ENCODE results near the gene ORAI2. TPM values are rescaled to one million over a fixed set of nuclear protein-coding genes. Genes with fewer than 3 reads are reported as not detected.

The ORAI2 gene
- total RNA-seq, 1 donor from 2014 or later, result 47.4 TPM

DNA sequence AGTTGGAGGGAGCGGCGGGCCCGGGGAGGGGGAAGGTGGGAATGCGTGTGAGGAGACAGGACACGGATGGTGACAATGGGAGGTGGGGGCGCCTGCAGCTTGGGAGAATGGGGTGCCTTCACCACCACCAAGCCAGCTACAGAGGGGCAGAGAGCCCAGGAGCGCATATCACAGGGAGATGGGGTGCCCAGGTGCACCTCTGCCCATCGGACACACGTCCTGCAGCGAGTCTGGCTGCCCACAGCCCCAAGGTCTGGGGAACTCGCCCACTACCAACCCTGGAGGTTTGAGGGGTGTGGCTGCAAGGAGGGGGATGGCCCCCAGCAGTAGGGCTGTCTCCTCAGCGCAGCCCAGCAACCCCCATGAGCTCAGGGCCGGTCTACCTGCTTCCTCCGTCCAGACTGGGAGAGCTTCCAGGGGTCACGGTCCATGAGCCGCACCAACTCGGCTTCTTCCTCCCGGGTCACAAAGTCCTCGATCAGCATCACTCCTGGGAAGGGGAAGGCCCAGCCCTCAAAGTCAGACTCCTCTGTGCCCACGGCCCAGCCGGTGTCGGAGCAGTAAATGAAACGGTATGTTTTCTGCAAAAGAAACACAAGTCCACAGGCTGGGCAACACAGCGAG is 26.0 kb downstream of the ORAI2 start:
- TF ChIP-seq, protein P1, sequence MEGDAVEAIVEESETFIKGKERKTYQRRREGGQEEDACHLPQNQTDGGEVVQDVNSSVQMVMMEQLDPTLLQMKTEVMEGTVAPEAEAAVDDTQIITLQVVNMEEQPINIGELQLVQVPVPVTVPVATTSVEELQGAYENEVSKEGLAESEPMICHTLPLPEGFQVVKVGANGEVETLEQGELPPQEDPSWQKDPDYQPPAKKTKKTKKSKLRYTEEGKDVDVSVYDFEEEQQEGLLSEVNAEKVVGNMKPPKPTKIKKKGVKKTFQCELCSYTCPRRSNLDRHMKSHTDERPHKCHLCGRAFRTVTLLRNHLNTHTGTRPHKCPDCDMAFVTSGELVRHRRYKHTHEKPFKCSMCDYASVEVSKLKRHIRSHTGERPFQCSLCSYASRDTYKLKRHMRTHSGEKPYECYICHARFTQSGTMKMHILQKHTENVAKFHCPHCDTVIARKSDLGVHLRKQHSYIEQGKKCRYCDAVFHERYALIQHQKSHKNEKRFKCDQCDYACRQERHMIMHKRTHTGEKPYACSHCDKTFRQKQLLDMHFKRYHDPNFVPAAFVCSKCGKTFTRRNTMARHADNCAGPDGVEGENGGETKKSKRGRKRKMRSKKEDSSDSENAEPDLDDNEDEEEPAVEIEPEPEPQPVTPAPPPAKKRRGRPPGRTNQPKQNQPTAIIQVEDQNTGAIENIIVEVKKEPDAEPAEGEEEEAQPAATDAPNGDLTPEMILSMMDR (IDR thresholded peaks at IDR 0.05), result no peak
- no peak for DNase-seq (ENCODE audit: low spot score)
- no peak overlapping the region for H3K4me3 Mint-ChIP-seq (ENCODE audit: unreplicated experiment)

DNA sequence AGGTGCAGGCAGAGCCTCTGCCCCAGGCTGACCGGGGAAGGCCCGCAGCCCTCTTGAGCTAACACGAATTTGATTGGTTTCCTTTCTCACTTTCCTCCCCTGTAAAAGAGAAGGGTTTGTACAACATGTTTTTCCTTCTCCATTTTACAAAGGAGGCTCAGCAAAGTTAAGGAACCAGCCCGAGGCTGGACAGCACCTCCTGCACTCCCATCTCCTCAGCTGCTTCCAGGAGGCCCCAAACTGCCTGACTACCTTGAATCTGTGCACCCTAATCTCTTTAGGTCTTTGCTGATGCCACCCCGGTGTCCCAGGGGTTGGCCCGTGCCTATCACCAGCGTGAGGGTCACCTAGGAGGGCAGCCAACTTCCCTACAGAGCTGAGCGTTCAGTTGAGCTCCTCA is 27.1 kb downstream of the ORAI2 start:
- Mint-ChIP-seq H3K9me3 (ENCODE audit: low read depth) (no peaks in the 10 kb centered on the region), H3K4me1 (ENCODE audit: low read depth) (peaks cover 18% of the 10 kb centered on the region), H3K27me3 (ENCODE audit: low read depth) (no peaks in the 10 kb centered on the region), H3K27ac (ENCODE audit: unreplicated experiment) (no peak overlapping the region), H3K4me3 (ENCODE audit: unreplicated experiment) (no peak overlapping the region), H3K36me3 (ENCODE audit: low read depth) (peaks cover 9% of the 10 kb centered on the region)
- no peak for DNase-seq (ENCODE audit: low spot score)
- TF ChIP-seq, protein P1 (IDR thresholded peaks at IDR 0.05), result no peak

More for the DNA sequence above, 26.0 kb downstream of the ORAI2 start:
- H3K4me1 Mint-ChIP-seq (ENCODE audit: low read depth), result peaks cover 15% of the 10 kb centered on the region
- H3K9me3 Mint-ChIP-seq (ENCODE audit: low read depth), result no peaks in the 10 kb centered on the region
- H3K27me3 Mint-ChIP-seq (ENCODE audit: low read depth), result no peaks in the 10 kb centered on the region
- peaks cover 9% of the 10 kb centered on the region for H3K36me3 Mint-ChIP-seq (ENCODE audit: low read depth)
- no peak overlapping the region for H3K27ac Mint-ChIP-seq (ENCODE audit: unreplicated experiment)

DNA sequence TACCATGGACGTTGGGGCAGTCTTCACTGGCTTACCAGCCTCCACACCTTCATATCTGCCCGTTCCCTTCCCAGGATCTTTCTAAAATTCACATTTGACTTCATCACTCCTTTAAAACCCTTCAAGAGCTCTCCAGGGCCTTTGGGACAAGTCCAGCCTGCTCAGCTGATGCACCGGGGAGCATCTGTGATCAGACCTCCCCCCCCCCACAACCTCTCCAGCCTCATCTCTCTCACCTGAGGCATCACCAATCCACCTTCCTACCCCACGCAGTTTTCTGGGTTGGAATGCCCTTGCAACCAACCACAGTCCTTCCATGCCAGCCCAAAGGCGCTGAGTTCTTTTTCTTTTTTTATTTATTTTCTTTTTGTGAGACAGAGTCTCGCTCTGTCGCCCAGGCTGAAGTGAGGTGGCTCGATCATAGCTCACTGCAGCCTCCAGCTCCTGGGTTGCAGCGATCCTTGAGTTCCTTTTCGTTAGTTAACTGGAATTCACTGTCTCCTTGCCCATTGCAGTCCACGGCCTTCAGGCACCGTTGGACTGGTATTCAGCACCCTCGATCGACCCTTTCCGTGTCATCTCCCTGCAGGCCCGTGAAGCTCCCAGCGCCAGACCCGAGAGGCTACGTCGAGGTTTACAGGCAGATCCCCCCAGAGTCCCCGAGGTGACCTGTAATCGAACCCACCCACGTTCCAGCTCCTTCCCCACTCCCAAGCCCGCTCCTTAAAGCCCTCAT is 30.6 kb downstream of the ORAI2 start:
- Mint-ChIP-seq H3K9me3 (ENCODE audit: low read depth) (no peaks in the 10 kb centered on the region), H3K27me3 (ENCODE audit: low read depth) (no peaks in the 10 kb centered on the region), H3K36me3 (ENCODE audit: low read depth) (peaks cover 2% of the 10 kb centered on the region), H3K4me1 (ENCODE audit: low read depth) (peaks cover 19% of the 10 kb centered on the region), H3K27ac (ENCODE audit: unreplicated experiment) (peak overlapping the region; percentile 74), H3K4me3 (ENCODE audit: unreplicated experiment) (peak overlapping the region; percentile 97)
- TF ChIP-seq, protein P1 (IDR thresholded peaks at IDR 0.05), result no peak
- DNase-seq (ENCODE audit: low spot score), result peak; percentile 24

DNA sequence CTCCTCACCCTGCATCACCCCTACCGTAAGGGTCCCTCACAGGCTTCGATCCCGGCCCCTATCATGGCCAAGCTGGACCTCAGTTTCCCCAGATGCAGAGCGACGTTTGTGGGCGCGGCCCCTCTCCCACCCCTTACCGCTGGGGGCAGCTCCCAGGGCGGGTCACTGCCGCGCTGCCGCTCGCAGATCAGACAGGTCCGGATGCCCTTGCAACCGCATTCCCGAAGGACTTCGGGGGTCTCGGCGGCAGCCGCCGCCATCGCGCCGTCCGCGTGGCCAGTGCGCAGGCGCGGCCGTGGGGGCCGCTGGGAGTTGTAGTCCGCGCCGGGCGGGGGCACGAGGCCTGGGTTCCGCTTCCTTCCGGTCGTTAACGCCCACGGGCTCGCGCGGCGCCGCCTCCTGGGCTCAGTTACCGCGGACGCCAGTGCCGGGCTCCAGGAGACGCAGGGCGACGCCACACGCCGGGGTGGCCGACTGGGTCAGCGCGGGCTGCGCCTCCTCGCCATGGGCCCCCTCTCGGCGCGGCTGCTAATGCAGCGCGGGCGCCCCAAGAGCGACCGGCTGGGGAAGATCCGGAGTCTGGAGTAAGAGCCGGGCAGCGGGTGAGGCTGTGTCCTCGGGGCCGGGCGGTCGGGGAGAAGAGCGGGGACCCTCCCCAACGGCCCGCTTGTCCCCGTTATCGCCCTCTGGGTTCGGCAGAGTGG is 31.4 kb downstream of the ORAI2 start, which contains the start of the genes ALKBH4 and LRWD1:
Gene ALKBH4, minus strand, starts transcription at position 287 of the 704 bp plus-strand sequence. Its CDS starts 27 bp downstream, at position 260.
Gene LRWD1, plus strand, starts transcription at position 408 of the 704 bp plus-strand sequence. Its CDS starts 97 bp downstream, at position 505.
- H3K27ac Mint-ChIP-seq (ENCODE audit: unreplicated experiment), result peak within 1 kb of the TSS; percentile 74
- TF ChIP-seq, protein P1 (IDR thresholded peaks at IDR 0.05), result peak; percentile 58
- H3K36me3 Mint-ChIP-seq (ENCODE audit: low read depth), result peaks cover 2% of the 10 kb centered on the region
- peak; percentile 98 for DNase-seq (ENCODE audit: low spot score)
- H3K9me3 Mint-ChIP-seq (ENCODE audit: low read depth), result no peaks in the 10 kb centered on the region
- H3K4me3 Mint-ChIP-seq (ENCODE audit: unreplicated experiment), result peak within 1 kb of the TSS; percentile 97
- peaks cover 19% of the 10 kb centered on the region for H3K4me1 Mint-ChIP-seq (ENCODE audit: low read depth)
- no peaks in the 10 kb centered on the region for H3K27me3 Mint-ChIP-seq (ENCODE audit: low read depth)

DNA sequence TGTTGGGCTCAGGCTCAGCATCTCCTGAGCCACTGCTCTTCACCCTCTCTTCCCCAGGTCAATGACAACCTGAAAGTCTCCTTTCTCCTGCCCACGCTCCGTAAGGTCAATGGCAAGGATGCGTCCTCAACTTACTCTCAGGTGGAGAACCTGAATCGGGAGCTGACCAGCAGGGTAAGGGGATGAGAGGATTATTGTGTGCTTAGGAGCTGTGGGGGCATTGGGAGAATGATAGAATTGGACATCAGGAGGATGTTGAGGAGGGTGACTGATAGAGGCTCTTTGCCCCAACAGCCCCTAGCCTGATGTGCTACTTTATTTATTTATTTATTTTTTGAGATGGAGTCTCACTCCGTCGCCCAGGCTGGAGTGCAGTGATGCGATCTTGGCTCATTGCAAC is 32.7 kb downstream of the ORAI2 start:
- TF ChIP-seq, protein P1 (IDR thresholded peaks at IDR 0.05), result no peak
- H3K27ac Mint-ChIP-seq (ENCODE audit: unreplicated experiment), result no peak overlapping the region
- H3K4me1 Mint-ChIP-seq (ENCODE audit: low read depth), result peaks cover 19% of the 10 kb centered on the region
- no peaks in the 10 kb centered on the region for H3K9me3 Mint-ChIP-seq (ENCODE audit: low read depth)
- H3K36me3 Mint-ChIP-seq (ENCODE audit: low read depth), result no peaks in the 10 kb centered on the region
- no peak for DNase-seq (ENCODE audit: low spot score)
- peak overlapping the region; percentile 97 for H3K4me3 Mint-ChIP-seq (ENCODE audit: unreplicated experiment)
- no peaks in the 10 kb centered on the region for H3K27me3 Mint-ChIP-seq (ENCODE audit: low read depth)

Data from chondrocyte (in vitro differentiated cells).